ENCODE measurements around the gene MAP3K2. TPM values are rescaled to one million over a fixed set of nuclear protein-coding genes. Genes with fewer than 3 reads are reported as not detected.

The MAP3K2 gene
- total RNA-seq, 1 donor from 2014 or later = 27.9 TPM

DNA sequence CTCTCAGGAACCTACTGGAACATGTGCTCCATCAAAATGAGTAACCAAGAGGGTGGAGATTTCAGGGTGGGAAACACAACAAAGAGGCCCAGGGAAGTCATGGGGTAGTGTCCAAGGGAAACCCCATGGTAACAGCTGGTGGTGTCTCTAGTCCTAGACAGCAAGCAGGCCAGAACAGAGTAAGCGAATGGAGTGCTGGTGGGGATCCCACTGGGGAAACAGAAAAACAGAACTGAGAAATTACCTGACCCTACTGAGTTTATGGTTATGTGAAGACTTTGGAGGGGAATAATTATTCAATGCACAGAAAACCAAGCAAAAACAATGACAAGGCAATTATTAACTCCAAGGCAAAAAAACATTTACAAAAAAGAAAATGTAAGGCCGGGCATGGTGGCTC lies 110.7 kb downstream of the MAP3K2 start:
- DNase-seq (ENCODE audit: low read depth) = no peak
- Histone ChIP-seq H3K27me3 (ENCODE audit: control insufficient read depth, insufficient read depth, low read length) (no peaks in the 10 kb centered on the region), H3K36me3 (ENCODE audit: control insufficient read depth, insufficient read depth, low read length) (peaks cover 19% of the 10 kb centered on the region), H3K4me3 (ENCODE audit: low read depth, low read length) (no peak overlapping the region)
- FAIRE-seq = no peak
- TF ChIP-seq, protein P1, sequence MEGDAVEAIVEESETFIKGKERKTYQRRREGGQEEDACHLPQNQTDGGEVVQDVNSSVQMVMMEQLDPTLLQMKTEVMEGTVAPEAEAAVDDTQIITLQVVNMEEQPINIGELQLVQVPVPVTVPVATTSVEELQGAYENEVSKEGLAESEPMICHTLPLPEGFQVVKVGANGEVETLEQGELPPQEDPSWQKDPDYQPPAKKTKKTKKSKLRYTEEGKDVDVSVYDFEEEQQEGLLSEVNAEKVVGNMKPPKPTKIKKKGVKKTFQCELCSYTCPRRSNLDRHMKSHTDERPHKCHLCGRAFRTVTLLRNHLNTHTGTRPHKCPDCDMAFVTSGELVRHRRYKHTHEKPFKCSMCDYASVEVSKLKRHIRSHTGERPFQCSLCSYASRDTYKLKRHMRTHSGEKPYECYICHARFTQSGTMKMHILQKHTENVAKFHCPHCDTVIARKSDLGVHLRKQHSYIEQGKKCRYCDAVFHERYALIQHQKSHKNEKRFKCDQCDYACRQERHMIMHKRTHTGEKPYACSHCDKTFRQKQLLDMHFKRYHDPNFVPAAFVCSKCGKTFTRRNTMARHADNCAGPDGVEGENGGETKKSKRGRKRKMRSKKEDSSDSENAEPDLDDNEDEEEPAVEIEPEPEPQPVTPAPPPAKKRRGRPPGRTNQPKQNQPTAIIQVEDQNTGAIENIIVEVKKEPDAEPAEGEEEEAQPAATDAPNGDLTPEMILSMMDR (IDR thresholded peaks at IDR 0.05; ENCODE audit: insufficient read depth, low read length, severe bottlenecking) = no peak

DNA sequence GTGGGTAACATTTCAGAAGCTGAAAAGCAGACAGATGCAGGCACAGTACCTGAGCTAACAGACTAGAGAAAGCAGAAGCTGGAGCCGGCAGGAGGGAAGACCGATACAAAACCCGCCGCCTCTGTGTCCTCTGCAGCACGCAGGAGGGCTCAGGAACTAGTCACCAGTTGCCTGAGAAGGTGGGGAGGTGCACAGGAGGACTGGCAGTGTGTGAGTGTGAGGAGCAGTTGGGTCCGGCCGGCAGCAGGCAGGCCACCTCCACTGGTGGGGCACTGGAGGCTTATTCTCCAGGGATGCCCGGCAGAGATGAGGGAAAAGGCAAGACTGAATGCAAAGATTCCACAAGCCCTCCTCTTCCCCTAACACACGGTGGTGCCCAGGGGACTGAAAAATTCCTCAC lies 112.0 kb downstream of the MAP3K2 start:
- TF ChIP-seq, protein P1 (IDR thresholded peaks at IDR 0.05; ENCODE audit: insufficient read depth, low read length, severe bottlenecking) = no peak
- no peak overlapping the region for H3K4me3 ChIP-seq (ENCODE audit: low read depth, low read length)
- H3K36me3 ChIP-seq (ENCODE audit: control insufficient read depth, insufficient read depth, low read length) = peaks cover 23% of the 10 kb centered on the region
- DNase-seq (ENCODE audit: low read depth) = no peak
- H3K27me3 ChIP-seq (ENCODE audit: control insufficient read depth, insufficient read depth, low read length) = no peaks in the 10 kb centered on the region
- FAIRE-seq = no peak

DNA sequence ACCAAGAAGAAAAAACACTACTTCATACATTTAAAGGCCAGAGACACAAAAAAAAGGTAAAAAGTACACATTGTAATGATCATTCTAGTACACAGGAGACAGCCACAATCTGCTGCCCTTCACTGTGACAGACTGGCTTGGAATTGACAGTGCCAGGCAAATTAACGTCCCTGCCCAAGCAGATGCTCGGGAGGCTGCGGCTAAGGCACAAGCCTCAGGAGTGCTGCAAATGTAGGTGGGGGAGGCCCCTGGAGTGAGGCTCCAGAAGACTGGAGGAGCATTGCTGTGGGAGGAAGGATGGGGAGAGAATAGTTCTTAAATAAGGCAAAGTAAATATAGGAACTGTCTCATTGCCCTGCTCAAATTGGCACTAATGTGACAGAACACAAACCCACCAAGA lies 112.4 kb downstream of the MAP3K2 start:
- TF ChIP-seq, protein P1 (IDR thresholded peaks at IDR 0.05; ENCODE audit: insufficient read depth, low read length, severe bottlenecking) = no peak
- no peak overlapping the region for H3K4me3 ChIP-seq (ENCODE audit: low read depth, low read length)
- H3K36me3 ChIP-seq (ENCODE audit: control insufficient read depth, insufficient read depth, low read length) = peaks cover 25% of the 10 kb centered on the region
- no peaks in the 10 kb centered on the region for H3K27me3 ChIP-seq (ENCODE audit: control insufficient read depth, insufficient read depth, low read length)
- DNase-seq (ENCODE audit: low read depth) (no peak), FAIRE-seq (no peak)

DNA sequence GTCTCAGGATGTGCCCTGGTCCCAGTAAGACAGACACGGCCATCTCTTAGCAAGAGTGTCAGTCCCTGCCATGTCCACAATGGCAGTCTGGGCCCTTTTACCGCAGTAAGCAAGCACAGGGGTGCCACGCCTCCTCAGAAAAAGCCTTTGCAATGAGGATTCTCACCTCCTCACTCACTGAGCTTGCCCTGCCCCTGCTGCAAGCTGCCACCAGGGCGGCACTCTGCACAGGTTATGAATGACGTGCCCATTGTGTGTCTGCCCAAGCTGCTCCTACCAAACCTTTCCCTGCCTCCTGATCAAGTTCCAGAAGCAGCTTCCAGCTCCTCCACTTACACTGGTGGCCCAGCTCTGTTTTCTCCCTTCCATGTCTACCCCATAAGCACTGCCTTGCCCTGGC lies 117.1 kb downstream of the MAP3K2 start:
- no peak for FAIRE-seq
- Histone ChIP-seq H3K27me3 (ENCODE audit: control insufficient read depth, insufficient read depth, low read length) (no peaks in the 10 kb centered on the region), H3K36me3 (ENCODE audit: control insufficient read depth, insufficient read depth, low read length) (peaks cover 13% of the 10 kb centered on the region), H3K4me3 (ENCODE audit: low read depth, low read length) (no peak overlapping the region)
- TF ChIP-seq, protein P1 (IDR thresholded peaks at IDR 0.05; ENCODE audit: insufficient read depth, low read length, severe bottlenecking) = peak; percentile 17
- DNase-seq (ENCODE audit: low read depth) = no peak

DNA sequence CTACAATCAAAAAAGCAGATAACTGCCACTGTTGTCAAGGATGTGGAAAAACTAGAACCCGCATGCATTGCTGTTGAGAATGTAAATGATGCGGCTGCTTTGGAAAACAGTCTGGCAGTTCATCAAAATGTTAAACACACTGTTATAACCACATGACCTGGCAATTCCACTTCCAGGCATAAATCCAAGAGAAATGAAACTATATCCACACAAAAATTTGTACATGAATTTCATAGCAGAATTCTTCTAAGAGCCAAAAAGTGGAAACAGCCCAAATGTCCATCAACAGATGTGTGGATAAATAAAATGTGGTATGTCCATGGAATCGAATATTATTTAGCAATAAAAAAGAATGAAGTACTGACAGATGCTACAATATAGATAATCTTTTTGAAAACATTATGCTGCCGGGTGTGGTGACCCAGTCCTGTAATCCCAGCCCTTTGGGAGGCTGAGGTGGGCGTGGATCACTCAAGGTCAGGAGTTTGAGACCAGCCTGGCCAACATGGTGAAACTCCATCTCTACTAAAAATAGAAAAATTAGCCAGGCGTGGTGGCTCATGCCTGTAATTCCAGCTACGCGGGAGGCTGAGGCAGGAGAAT lies 125.9 kb downstream of the MAP3K2 start:
- Histone ChIP-seq H3K27me3 (ENCODE audit: control insufficient read depth, insufficient read depth, low read length) (no peaks in the 10 kb centered on the region), H3K4me3 (ENCODE audit: low read depth, low read length) (no peak overlapping the region), H3K36me3 (ENCODE audit: control insufficient read depth, insufficient read depth, low read length) (peaks cover 11% of the 10 kb centered on the region)
- TF ChIP-seq, protein P1 (IDR thresholded peaks at IDR 0.05; ENCODE audit: insufficient read depth, low read length, severe bottlenecking) = no peak
- DNase-seq (ENCODE audit: low read depth) = no peak
- FAIRE-seq = no peak

DNA sequence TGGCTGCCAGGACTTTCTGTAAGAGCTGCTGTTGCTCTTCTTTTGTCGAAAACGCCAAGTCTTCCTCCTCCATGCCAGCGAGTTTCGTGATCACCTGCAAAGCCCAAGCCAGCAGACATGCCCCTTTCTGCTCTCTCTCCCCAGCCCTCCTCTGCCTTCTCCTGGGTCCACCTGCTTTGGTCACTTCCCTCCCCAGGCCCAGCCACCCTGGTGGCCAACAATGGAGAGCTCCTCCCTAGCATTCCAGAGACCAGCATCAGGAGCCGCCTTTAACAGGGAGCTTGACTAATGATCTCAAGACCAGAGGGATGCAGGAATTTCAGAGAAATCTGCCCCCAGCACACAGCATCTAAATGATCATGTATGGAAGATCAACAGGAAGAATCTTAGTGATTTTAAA lies 128.4 kb downstream of the MAP3K2 start:
- H3K4me3 ChIP-seq (ENCODE audit: low read depth, low read length) = no peak overlapping the region
- no peak for DNase-seq (ENCODE audit: low read depth)
- TF ChIP-seq, protein P1 (IDR thresholded peaks at IDR 0.05; ENCODE audit: insufficient read depth, low read length, severe bottlenecking) = no peak
- FAIRE-seq = no peak
- no peaks in the 10 kb centered on the region for H3K27me3 ChIP-seq (ENCODE audit: control insufficient read depth, insufficient read depth, low read length)
- peaks cover 13% of the 10 kb centered on the region for H3K36me3 ChIP-seq (ENCODE audit: control insufficient read depth, insufficient read depth, low read length)

Measured in bronchial epithelial cell (primary cell).